ENCODE data around the gene EMC9.
"Not testable (repeated sequence)": the region's sequence is repeated elsewhere in the genome, so short reads cannot be mapped to it uniquely, and the experiment has no call there.

EMC9 gene

GRCh38 chr14:24110523-24110922 is 30.9 kb downstream of the EMC9 start:
- no peak for DNase-seq (ENCODE audit: low read depth in 2 of 2)
- TF ChIP-seq CTCF (IDR thresholded peaks at IDR 0.05; ENCODE audit: low read depth, low read length), result no peak
- H3K4me3 ChIP-seq (replicated peaks in 1 of 2; ENCODE audit: low read depth in 2 of 2, low read length in 2 of 2), result no peak overlapping the region

DNA sequence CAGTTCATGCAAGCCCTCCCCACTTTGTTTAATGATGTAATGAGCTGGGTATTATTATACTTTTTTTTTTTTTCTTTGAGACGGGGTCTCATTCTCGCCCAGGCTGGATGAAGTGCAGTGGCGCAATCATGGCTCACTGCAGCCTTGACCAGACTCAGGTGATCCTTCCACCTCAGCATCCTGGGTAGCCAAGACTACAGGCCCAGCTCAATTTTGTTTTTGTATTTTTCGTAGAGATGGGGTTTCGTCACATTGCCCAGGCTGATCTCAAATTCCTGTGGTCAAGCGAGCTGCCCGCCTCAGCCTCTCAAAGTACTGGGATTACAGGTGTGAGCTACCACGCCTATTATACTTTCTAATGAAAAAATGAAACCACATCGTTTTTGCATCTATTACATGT is 31.3 kb downstream of the EMC9 start:
- no peak for TF ChIP-seq CTCF (IDR thresholded peaks at IDR 0.05; ENCODE audit: low read depth, low read length)
- H3K4me3 ChIP-seq (replicated peaks in 1 of 2; ENCODE audit: low read depth in 2 of 2, low read length in 2 of 2), result no peak overlapping the region
- no peak for DNase-seq (ENCODE audit: low read depth in 2 of 2)

GRCh38 chr14:24108336-24108874 is 33.0 kb downstream of the EMC9 start:
- TF ChIP-seq CTCF (IDR thresholded peaks at IDR 0.05; ENCODE audit: low read depth, low read length), result no peak
- no peak overlapping the region for H3K4me3 ChIP-seq (replicated peaks in 1 of 2; ENCODE audit: low read depth in 2 of 2, low read length in 2 of 2)

DNA sequence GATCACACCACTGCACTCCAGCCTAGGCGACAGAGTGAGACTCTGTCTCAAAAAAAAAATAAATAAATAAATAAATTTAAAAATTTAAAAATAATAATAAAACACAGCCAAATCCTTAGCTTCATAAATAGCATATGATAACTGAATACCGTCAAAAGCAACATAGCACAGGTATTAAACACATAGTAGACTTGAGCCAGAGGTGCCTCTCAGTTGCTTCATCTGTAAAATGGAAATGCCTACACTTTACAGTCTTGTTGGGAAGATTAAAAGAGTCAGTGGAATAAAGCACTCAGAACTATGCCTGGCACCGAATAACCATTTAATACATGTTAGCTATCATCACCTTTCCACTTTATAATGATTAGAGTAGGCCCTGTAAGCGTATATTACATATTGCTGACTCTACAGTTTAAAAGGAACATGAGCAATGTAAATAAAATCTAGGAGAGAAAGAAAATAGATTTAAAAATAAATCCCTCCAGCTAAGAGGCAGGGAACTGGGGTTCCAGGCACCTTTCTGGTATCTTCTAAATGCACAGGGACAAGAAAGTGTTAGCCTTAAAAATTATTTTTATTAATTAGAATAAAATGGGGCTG is 34.6 kb downstream of the EMC9 start:
- TF ChIP-seq CTCF (IDR thresholded peaks at IDR 0.05; ENCODE audit: low read depth, low read length), result no peak
- no peak for DNase-seq (ENCODE audit: low read depth in 2 of 2)
- no peak overlapping the region for H3K4me3 ChIP-seq (replicated peaks in 1 of 2; ENCODE audit: low read depth in 2 of 2, low read length in 2 of 2)

More at GRCh38 chr14:24108336-24108874, 33.0 kb downstream of the EMC9 start:
- no peak for DNase-seq (ENCODE audit: low read depth in 2 of 2)

- DNase-seq (ENCODE audit: low read depth in 2 of 2); H3K4me3 ChIP-seq (replicated peaks in 1 of 2; ENCODE audit: low read depth in 2 of 2, low read length in 2 of 2): not testable (repeated sequence)
Observed at GRCh38 chr14:24105609-24106239, 35.7 kb downstream of the EMC9 start.

GRCh38 chr14:24103451-24103850 is 37.9 kb downstream of the EMC9 start:
- no peak for TF ChIP-seq CTCF (IDR thresholded peaks at IDR 0.05; ENCODE audit: low read depth, low read length)
- H3K4me3 ChIP-seq (replicated peaks in 1 of 2; ENCODE audit: low read depth in 2 of 2, low read length in 2 of 2), result no peak overlapping the region
- DNase-seq (ENCODE audit: low read depth in 2 of 2), result no peak

DNA sequence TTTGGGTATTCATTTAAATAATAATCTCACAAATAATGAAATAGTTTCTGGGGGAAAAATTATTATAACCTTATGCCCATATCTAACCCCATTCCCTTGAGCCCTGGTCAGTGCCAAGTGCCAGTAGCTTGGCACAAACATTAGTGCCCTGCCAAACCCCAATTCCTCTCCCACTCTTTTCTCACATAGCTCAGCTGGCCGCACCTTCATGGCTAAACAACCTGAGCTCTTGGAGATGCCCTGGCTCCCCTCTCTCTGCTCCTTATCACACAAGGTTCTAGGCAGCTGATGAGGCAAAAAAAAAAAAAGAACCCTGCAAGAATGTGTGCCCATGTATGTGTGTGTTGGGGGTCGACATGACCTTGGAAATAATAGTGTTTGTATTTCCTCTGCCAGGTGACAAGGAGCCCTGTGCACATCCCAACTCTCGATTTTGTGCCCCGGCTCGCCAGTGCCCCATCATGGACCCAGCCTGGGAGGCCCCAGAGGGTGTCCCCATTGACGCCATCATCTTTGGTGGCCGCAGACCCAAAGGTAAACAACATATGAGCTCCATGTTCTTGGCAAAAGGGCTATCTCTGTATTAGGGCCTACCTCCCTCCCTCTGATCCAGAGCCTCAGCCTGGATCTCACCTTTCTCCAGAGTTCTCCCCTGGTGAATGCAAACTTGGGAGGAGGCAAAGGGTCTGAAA is 38.9 kb downstream of the EMC9 start:
- no peak for DNase-seq (ENCODE audit: low read depth in 2 of 2)
- no peak for TF ChIP-seq CTCF (IDR thresholded peaks at IDR 0.05; ENCODE audit: low read depth, low read length)
- H3K4me3 ChIP-seq (replicated peaks in 1 of 2; ENCODE audit: low read depth in 2 of 2, low read length in 2 of 2), result no peak overlapping the region
